ENCODE results near the gene DACH1.

- TF ChIP-seq POLR2A (IDR thresholded peaks at IDR 0.05) (no peak), CTCF (IDR thresholded peaks at IDR 0.05) (no peak), POLR2AphosphoS5 (IDR thresholded peaks at IDR 0.05) (no peak)
These were observed 36.3 kb downstream of the DACH1 start for GRCh38 chr13:71830736-71831135.
